K562 (cell line): ENCODE measurements around the gene POLR3E. TPM values are rescaled to one million over a fixed set of nuclear protein-coding genes. Genes with fewer than 3 reads are reported as not detected.

Source experiments
- ATAC-seq: fragments of 200-7000 bp; cut with Tn5 transposase; 3 replicates; pipeline ENCODE4 v1.9.1; 2020; ENCODE audit warnings: moderate library complexity
- BruUV-seq: library from RNA; stranded (reverse); fragments of 400-500 nt; replicated peaks from 2 replicates; lab custom pipeline; 2021; lab: Mats Ljungman, UMichigan
- CTCF ChIA-PET: fragments of 300-600 bp; formaldehyde crosslinking; extraction: SDS; loops from one replicate; lab custom pipeline; 2021; ENCODE audit warnings: low intra/inter-chr PET ratio; lab: Yijun Ruan, JAX
- POLR2A ChIA-PET: fragments of 300-600, 350-650 bp; sonication (Branson Sonifier 250); formaldehyde crosslinking; extraction: SDS; loops from one replicate; lab custom pipeline; 2021; ENCODE audit warnings: antibody characterized with exemption, inconsistent platforms; lab: Yijun Ruan, JAX
- DNase-seq, 4 experiments: peaks; one replicate each; pipeline versions ENCODE4 v3.0.0 to v3.0.0-alpha.2; 2011 to 2018; ENCODE audit warnings: low spot score in 3 of 4, mixed read lengths in 3 of 4; ENCODE audit errors: extremely low read depth in 1 of 4
- FAIRE-seq: peaks from 2 replicates; lab custom pipeline; 2011; peaks lifted over from hg19 to GRCh38; lab: Jason Lieb, UNC
- H2AFZ ChIP-seq: 2 replicates; pipeline ENCODE4 v1.6.0; 2011; ENCODE audit warnings: low read depth, low read length, control low read depth, inconsistent platforms
- H3K27ac ChIP-seq: fragments of 200-600 bp; 3 replicates; pipeline ENCODE4 v1.8.0; 2011; ENCODE audit warnings: low read depth, mild to moderate bottlenecking, control low read depth, inconsistent platforms, low read length, moderate library complexity, mixed read lengths; ENCODE audit errors: extremely low read depth
- H3K27me3 ChIP-seq, 2 experiments: fragments of 300-600 bp in 1 of 2; 2 replicates in 1 of 2; 3 replicates in 1 of 2; pipeline versions ENCODE4 v1.6.0 to v1.8.0; 2011; ENCODE audit warnings: inconsistent platforms in 2 of 2, low read length in 2 of 2, mild to moderate bottlenecking in 1 of 2, mixed read lengths in 1 of 2, moderate library complexity in 1 of 2; ENCODE audit not compliant: control insufficient read depth in 2 of 2, insufficient read depth in 2 of 2
- H3K36me3 ChIP-seq: fragments of 300-600 bp; 3 replicates; pipeline ENCODE4 v1.8.0; 2011; ENCODE audit warnings: mild to moderate bottlenecking, low read length, inconsistent platforms; ENCODE audit not compliant: control insufficient read depth, insufficient read depth
- H3K4me1 ChIP-seq, 2 experiments: fragments of 200-600 bp in 1 of 2; replicated peaks in 1 of 2; 2 replicates in 1 of 2; 3 replicates in 1 of 2; pipeline versions ENCODE4 v1.5.1 to v1.8.0; 2011; ENCODE audit warnings: inconsistent platforms in 2 of 2, low read length in 2 of 2, mild to moderate bottlenecking in 1 of 2, mixed read lengths in 1 of 2, moderate library complexity in 1 of 2; ENCODE audit not compliant: control insufficient read depth in 2 of 2, insufficient read depth in 2 of 2
- H3K4me2 ChIP-seq: 2 replicates; pipeline ENCODE4 v1.6.1; 2011; ENCODE audit warnings: low read length, control low read depth, inconsistent platforms, mixed read lengths; ENCODE audit not compliant: insufficient read depth
- H3K4me3 ChIP-seq: fragments of 200-600 bp; sonication (generic), shearing (Covaris generic); 2 replicates; pipeline ENCODE4 v1.5.1; 2016; ENCODE audit warnings: control low read depth, inconsistent platforms
- H3K79me2 ChIP-seq: fragments of 200-600 bp; 3 replicates; pipeline ENCODE4 v1.8.0; 2011; ENCODE audit warnings: low read length, inconsistent platforms; ENCODE audit not compliant: control insufficient read depth, insufficient read depth
- H3K9ac ChIP-seq, 2 experiments: 2 replicates each; pipeline versions ENCODE4 v1.6.0 to v1.6.1; 2011; ENCODE audit warnings: low read depth in 2 of 2, low read length in 2 of 2, control low read depth in 1 of 2, inconsistent platforms in 1 of 2, mild to moderate bottlenecking in 1 of 2, mixed read lengths in 1 of 2; ENCODE audit not compliant: insufficient read depth in 1 of 2
- H3K9me1 ChIP-seq: one replicate; pipeline ENCODE4 v1.6.0; 2011; ENCODE audit warnings: inconsistent platforms, mild to moderate bottlenecking, low read length, moderate library complexity; ENCODE audit not compliant: control insufficient read depth, insufficient read depth
- H3K9me3 ChIP-seq: replicated peaks from 2 replicates; pipeline ENCODE4 v1.5.1; 2011; ENCODE audit warnings: low read depth, low read length, inconsistent platforms; ENCODE audit not compliant: control insufficient read depth, insufficient read depth
- H4K20me1 ChIP-seq: replicated peaks from 2 replicates; pipeline ENCODE4 v1.6.1; 2011; ENCODE audit warnings: low read length, inconsistent platforms, mixed read lengths; ENCODE audit not compliant: control insufficient read depth, insufficient read depth
- BACH1 ChIP-seq: fragments of 200-800 bp; sonication (Bioruptor generic); IDR thresholded peaks from 2 replicates; pipeline ENCODE4 v1.6.1; 2016; ENCODE audit warnings: missing genetic modification characterization, missing compliant biosample characterization
- CBX2 ChIP-seq: fragments of 200-600 bp; sonication (generic); IDR thresholded peaks from one replicate; pipeline ENCODE4 v1.6.1; 2012; ENCODE audit warnings: mild to moderate bottlenecking, low read length, inconsistent platforms; ENCODE audit not compliant: insufficient read depth, poor library complexity, severe bottlenecking
- CBX3 ChIP-seq, 2 experiments: IDR thresholded peaks; 1 replicate in 1 of 2; 2 replicates in 1 of 2; pipeline ENCODE4 v1.6.1; 2012; ENCODE audit warnings: inconsistent platforms in 2 of 2, low read length in 2 of 2, borderline replicate concordance in 1 of 2, control low read depth in 1 of 2
- CBX5 ChIP-seq: IDR thresholded peaks from 2 replicates; pipeline ENCODE4 v1.6.1; 2014; ENCODE audit warnings: low read depth, borderline replicate concordance
- CREB5 ChIP-seq: fragments of 250-450 bp; sonication (Bioruptor Pico); IDR thresholded peaks from 2 replicates; pipeline ENCODE4 v1.5.0; 2020; ENCODE audit warnings: mild to moderate bottlenecking
- FOXO4 ChIP-seq: fragments of 450-650 bp; formaldehyde crosslinking; IDR thresholded peaks from 2 replicates; pipeline ENCODE4 v1.4.0; 2020; ENCODE audit warnings: mild to moderate bottlenecking, moderate library complexity
- PKNOX1 ChIP-seq: fragments of 450-650 bp; IDR thresholded peaks from 2 replicates; pipeline ENCODE4 v1.6.1; 2016
- POLR2G ChIP-seq: fragments of 200-400 bp; formaldehyde crosslinking; IDR thresholded peaks from 2 replicates; pipeline ENCODE4 v1.6.1; 2017; ENCODE audit warnings: low read depth, mild to moderate bottlenecking, antibody characterized with exemption, low read length, moderate library complexity
- RAD21 ChIP-seq, 2 experiments: fragments of 250-450 bp in 1 of 2; fragments of 450-650 bp in 1 of 2; sonication (Bioruptor Pico) in 1 of 2; formaldehyde crosslinking in 1 of 2; IDR thresholded peaks in 1 of 2; conservative IDR thresholded peaks in 1 of 2; 2 replicates each; pipeline versions ENCODE4 v1.4.0 to v1.8.0; 2020 to 2022; ENCODE audit warnings: mild to moderate bottlenecking in 2 of 2, moderate library complexity in 1 of 2
- RBFOX2 ChIP-seq: fragments of 200-400 bp; formaldehyde crosslinking; IDR thresholded peaks from 2 replicates; pipeline ENCODE4 v1.6.1; 2017; ENCODE audit warnings: low read depth, mild to moderate bottlenecking, low read length, moderate library complexity
- TFAM ChIP-seq: fragments of 250-450 bp; sonication (Bioruptor Pico); conservative IDR thresholded peaks from 2 replicates; pipeline ENCODE4 v1.5.0; 2021; ENCODE audit warnings: mild to moderate bottlenecking, moderate library complexity
- ZNF12 ChIP-seq: sonication (generic); formaldehyde crosslinking; IDR thresholded peaks from 2 replicates; pipeline ENCODE4 v1.4.0; 2020; ENCODE audit warnings: mild to moderate bottlenecking, missing genetic modification reagents
- WGBS: fragments of 100-300 bp; shearing (Covaris generic); methylation state at CpG from one replicate; pipeline ENCODE4 v1.1.6; 2016; ENCODE audit warnings: low coverage, mixed read lengths; ENCODE audit not compliant: insufficient coverage; ENCODE audit errors: missing lambda C conversion rate; 5-methylcytosine and 5-hydroxymethylcytosine counted together
- in situ Hi-C: fragments of 300-500 bp; cut with MboI; formaldehyde crosslinking; loops from 4 replicates; pipeline ENCODE4 v1.15.0; 2018; ENCODE audit warnings: inconsistent platforms, mixed read lengths
- intact Hi-C: fragments of 100-400 bp; cut with micrococcal nuclease; formaldehyde crosslinking; loops from 2 replicates; pipeline ENCODE4 v1.14.2; 2022
- polyA plus RNA-seq, 8 experiments: library from polyadenylated mRNA; depleted of rRNA in 4 of 8; stranded (reverse) in 5 of 8; unstranded in 3 of 8; fragments of >200 nt; fragmentation: Nextera tagmentation in 2 of 8; fragmentation: Illumina TruSeq in 1 of 8; extraction: Ambion mirVana in 2 of 8; extraction: Trizol in 1 of 8; gene quantifications; 2 replicates each; pipeline versions ENCODE4 v1.2.1 to v1.2.3, GENCODE V29; 2011 to 2014; ENCODE audit warnings: inconsistent platforms in 1 of 8, missing spikeins in 1 of 8
- total RNA-seq, 7 experiments: library from RNA; depleted of rRNA in 6 of 7; stranded (reverse); fragments of >200 nt in 6 of 7; fragmentation: Illumina TruSeq in 2 of 7; extraction: Trizol in 2 of 7; gene quantifications; 2 replicates each; pipeline versions ENCODE4 v1.2.1 to v1.2.3, GENCODE V29; 2011 to 2021; ENCODE audit warnings: low replicate concordance in 1 of 7

POLR3E gene
- total and polyA plus RNA-seq, 9 of the 15 experiments (the other 6 are each of a cell fraction or from before 2014, with no cell fraction given), result 17.7 to 151 (median 82.6) TPM

DNA sequence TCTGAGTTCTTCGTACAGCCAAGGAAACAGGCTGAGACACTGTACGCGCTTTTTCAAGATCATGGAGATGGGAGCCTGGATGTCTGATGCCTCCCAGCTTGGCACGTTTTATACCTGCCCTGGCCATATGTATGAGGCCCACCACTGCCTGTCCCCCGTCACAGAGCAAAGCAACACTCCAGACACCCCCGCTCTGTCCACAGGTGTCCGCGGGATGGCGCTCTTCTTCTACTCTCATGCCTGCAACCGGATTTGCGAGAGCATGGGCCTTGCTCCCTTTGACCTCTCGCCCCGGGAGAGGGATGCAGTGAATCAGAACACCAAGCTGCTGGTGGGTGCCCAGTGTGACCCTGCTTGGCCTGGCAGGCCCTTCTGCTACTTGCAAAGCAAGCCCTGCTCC is 39.8 kb upstream of the POLR3E start:
- POLR2A ChIA-PET, result interaction anchor here (1.2 kb wide), 1 partner anchor 25 kb away, joined by 4 read pairs; no protein-coding TSS in a partner anchor
- BruUV-seq, result no TSS peak
- TF ChIP-seq POLR2G (peak; percentile 22; the same call in 1 of the 2 replicates), PKNOX1 (no peak)
- FAIRE-seq (no peak), DNase-seq (no peak), ATAC-seq (no peak)
- Histone ChIP-seq H4K20me1 (no peaks in the 10 kb centered on the region), H3K4me2 (no peak overlapping the region), H3K4me1 (no peaks in the 10 kb centered on the region), H3K9me1 (no peaks in the 10 kb centered on the region), H3K27ac (no peak overlapping the region), H3K4me3 (no peak overlapping the region), H3K79me2 (no peaks in the 10 kb centered on the region), H3K27me3 (no peaks in the 10 kb centered on the region), H3K36me3 (peaks cover 84% of the 10 kb centered on the region), H3K9me3 (peaks cover 15% of the 10 kb centered on the region), H3K9ac (no peak overlapping the region), H2AFZ (no peak overlapping the region)
- CTCF ChIA-PET, result no interaction called here
- 99% methylated on average over 10 of the region's 13 CpGs for WGBS
- intact Hi-C loops, result no loop called here
- in situ Hi-C loops, result no loop called here

DNA sequence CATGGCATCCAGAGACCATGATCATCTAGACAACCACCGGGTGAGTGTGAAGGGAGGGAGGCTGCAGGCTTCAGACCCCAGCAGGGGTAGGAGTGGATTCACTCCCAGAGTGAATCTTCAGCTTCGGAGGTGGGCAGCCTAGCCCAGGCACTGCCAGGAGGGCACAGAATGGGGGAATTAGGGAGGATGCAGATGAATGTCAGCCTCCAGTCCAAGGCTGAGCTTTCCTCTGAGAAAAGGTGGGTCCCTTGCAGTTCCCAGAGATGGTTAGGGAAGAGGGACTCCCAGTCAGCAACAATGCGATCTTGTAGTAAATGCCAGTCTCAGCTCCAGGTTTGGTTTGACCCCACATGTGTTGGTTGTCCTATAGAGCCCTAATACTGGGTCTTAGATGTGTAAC is 36.7 kb upstream of the POLR3E start:
- 98% methylated on average over 3 of the region's 3 CpGs for WGBS
- CTCF ChIA-PET, result no interaction called here

More for the DNA sequence above, 36.7 kb upstream of the POLR3E start:
- no TSS peak for BruUV-seq
- in situ Hi-C loops, result no loop called here
- POLR2A ChIA-PET, result interaction anchor here (1.0 kb wide), 1 partner anchor 38 kb away, joined by 3 read pairs; no protein-coding TSS in a partner anchor
- H3K4me2 ChIP-seq, result no peak overlapping the region
- no peaks in the 10 kb centered on the region for H3K27me3 ChIP-seq
- H3K9me3 ChIP-seq, result peaks cover 6% of the 10 kb centered on the region
- H3K9me1 ChIP-seq, result no peaks in the 10 kb centered on the region
- no peak for ATAC-seq
- FAIRE-seq, result no peak
- no peak overlapping the region for H2AFZ ChIP-seq
- no peaks in the 10 kb centered on the region for H4K20me1 ChIP-seq
- H3K9ac ChIP-seq, result no peak overlapping the region
- no peak overlapping the region for H3K27ac ChIP-seq
- H3K4me3 ChIP-seq, result no peak overlapping the region
- DNase-seq, result no peak
- TF ChIP-seq RBFOX2, result no peak
- peak; percentile 56; the same call in 1 of the 2 replicates for TF ChIP-seq CBX5
- no peak for TF ChIP-seq CBX2
- no peak for TF ChIP-seq CREB5 (CRISPR knock-in tag)
- TF ChIP-seq ZNF12 (CRISPR knock-in tag), result no peak
- TF ChIP-seq CBX3 (IDR thresholded peaks at IDR 0.05; ENCODE audit: borderline replicate concordance in 1 of 2, low read length in 2 of 2), result peak in 1 of 2 experiments; percentile 61; a peak in 1 of 3 replicates
- no peak for TF ChIP-seq FOXO4 (CRISPR knock-in tag)
- TF ChIP-seq BACH1 (tag), result no peak
- no peak for TF ChIP-seq TFAM (CRISPR knock-in tag)
- TF ChIP-seq RAD21 (CRISPR knock-in tag; conservative IDR thresholded peaks at IDR 0.05 in 1 of 2, IDR thresholded peaks at IDR 0.05 in 1 of 2), result no peak
- TF ChIP-seq, all 486 proteins: peak for 2
- intact Hi-C loops, result no loop called here
- peaks cover 84% of the 10 kb centered on the region for H3K36me3 ChIP-seq
- no peaks in the 10 kb centered on the region for H3K4me1 ChIP-seq
- no peaks in the 10 kb centered on the region for H3K79me2 ChIP-seq
